Subcutaneous adipose tissue (tissue), 4 donors: ENCODE data around the gene NUDC. TPM values are rescaled to one million over a fixed set of nuclear protein-coding genes. Genes with fewer than 3 reads are reported as not detected.

ENCODE experiments used
- total RNA-seq, 4 donors: library from RNA; depleted of rRNA; stranded (reverse); fragments of >200 nt; gene quantifications; one replicate each; pipeline ENCODE4 v1.1.0, GENCODE V29; 2016
- TF ChIP-seq, protein P1 (sequence below): fragments of 450-650 bp; IDR thresholded peaks from one replicate; pipeline ENCODE4 v1.5.1; 2016; ENCODE audit warnings: low read depth, mild to moderate bottlenecking, control low read depth, antibody characterized with exemption, moderate library complexity

Gene NUDC
- 10 to 100 TPM; 29.7 to 51.4 (median 37.1) TPM for total RNA-seq

DNA sequence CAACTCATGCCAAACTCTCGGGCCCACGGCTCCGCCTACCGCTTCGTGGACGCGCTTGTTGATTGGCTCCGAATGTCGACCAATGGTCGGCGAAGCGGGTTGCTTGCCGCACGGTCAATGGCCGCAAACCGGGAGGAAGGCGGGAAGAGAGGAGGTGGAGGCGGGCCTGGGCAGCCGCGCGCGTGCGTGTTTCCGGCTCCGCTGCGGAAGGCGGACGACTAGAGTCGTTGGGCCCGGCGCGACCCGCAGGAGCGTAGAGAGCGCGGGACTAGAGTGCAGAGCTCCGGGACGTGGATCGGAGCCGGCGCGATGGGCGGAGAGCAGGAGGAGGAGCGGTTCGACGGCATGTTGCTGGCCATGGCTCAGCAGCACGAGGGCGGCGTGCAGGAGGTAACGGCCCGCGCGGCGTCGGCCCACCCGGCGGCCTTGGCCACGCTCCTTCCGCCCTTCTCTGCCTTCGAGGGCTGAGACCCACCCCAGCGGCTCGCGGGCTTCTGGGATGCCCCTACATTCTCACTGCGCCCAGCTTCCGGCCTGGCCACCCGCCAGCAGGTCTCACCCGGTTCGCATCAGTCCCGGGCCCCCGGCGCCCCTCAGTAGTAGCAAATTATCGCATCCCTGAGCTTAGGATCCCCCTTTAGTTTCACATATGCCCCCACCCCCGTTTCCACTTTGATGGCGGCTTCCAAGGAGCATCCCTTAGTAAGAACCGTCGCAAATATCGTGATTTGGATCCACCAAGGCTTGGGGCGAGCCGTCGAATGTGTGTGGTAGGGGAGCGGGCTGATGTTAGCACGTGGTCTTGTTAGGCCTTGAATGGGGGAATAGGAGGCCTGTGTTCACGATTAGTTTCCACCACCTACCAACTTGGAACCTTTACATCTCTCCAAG is at the start of gene NUDC:
Gene NUDC, plus strand, starts transcription at position 204 of the 891 bp plus-strand sequence. Its CDS starts 106 bp downstream, at position 310.
- TF ChIP-seq, protein P1, sequence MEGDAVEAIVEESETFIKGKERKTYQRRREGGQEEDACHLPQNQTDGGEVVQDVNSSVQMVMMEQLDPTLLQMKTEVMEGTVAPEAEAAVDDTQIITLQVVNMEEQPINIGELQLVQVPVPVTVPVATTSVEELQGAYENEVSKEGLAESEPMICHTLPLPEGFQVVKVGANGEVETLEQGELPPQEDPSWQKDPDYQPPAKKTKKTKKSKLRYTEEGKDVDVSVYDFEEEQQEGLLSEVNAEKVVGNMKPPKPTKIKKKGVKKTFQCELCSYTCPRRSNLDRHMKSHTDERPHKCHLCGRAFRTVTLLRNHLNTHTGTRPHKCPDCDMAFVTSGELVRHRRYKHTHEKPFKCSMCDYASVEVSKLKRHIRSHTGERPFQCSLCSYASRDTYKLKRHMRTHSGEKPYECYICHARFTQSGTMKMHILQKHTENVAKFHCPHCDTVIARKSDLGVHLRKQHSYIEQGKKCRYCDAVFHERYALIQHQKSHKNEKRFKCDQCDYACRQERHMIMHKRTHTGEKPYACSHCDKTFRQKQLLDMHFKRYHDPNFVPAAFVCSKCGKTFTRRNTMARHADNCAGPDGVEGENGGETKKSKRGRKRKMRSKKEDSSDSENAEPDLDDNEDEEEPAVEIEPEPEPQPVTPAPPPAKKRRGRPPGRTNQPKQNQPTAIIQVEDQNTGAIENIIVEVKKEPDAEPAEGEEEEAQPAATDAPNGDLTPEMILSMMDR: no peak

DNA sequence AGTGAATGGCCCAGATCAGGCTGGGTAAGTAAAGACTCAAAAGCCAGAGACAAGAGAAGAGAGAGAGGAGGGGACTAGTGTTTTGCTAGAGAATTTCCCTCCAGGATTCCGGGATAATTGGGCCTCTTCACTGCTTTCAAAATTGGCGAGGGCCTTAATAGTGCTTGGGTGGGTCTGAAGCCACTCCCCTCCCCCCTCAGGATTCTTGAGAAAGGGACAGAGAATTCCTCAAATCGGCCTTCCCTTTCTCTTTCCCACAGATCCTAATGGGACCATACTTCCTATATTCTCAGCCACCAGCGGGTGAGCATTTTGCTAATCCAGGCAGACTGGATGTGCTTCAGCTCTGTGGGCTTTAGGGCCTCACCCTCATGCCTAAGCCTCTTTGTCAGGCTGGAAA is 46.6 kb upstream of the NUDC start:
- TF ChIP-seq, protein P1: no peak

DNA sequence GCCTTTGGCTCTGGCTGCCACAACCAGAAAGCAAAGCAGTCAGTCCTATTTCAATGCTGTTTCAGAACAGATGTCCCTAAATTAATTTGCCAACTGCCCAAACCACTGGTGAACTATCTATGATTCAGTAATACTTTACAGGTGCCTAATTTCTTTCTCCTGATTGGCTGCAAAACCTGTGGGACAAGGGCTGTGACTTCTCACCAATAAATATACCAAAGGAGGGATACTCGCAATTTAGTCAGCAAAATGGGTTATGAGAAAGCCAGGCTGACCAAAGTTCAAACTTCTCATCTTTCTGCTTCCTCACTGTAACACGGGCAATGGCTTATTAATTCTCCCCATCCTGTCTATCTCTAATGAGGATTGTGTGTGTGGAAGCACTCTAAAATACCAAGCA is 44.2 kb upstream of the NUDC start:
- TF ChIP-seq, protein P1: no peak

DNA sequence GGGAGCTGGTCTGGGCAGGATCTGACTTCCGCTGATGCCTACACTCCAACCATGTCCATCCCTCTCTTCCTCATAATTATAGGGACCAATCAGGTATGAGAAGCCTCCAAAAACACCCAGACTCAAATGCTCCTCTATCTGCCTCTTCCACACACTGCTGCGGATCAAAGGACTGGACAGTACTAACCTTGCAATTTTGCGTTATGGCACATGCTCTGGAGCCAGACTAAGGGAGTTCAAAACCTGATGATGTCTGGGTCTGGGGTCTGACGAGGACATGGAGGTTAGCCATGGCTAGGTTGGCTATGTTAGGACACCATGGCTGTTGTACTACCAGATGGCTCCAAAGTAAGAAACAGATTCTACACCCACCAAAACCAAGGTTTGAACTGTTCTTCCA is 41.8 kb upstream of the NUDC start:
- TF ChIP-seq, protein P1: no peak

DNA sequence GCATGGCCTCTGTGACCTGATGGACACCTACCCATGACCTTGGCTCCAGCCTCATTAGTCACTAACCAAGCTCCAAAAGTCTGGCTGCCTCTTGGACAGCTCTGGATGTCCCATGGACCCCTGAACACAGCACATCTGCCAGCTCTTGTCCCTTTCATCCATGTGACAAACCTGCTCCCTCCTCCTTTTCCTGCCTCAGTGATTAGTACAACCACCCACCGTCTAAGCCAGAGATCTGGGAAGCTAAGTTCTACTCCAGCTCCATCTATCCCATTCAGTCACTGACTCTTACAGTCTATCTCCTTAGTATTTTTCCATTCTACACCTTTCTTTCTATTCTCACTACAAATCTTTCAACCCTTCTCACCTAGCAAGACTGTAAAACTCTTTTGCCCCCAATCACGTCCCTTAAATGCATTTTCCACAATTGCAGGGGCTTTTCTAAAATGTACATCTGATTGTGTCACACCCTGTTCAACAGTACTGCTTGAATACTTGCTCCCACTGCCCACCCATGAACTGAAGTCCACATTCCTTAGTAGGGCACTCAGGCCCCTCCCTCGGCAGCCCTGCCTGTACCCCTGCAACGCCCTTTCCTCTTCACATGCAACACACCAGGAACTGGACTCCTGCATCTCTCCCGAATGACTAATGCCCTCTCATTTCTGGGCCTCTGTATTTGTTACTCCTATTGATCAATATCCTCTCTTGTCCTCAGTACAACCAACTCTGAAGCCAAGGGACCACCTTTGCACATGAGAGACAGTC is 38.7 kb upstream of the NUDC start:
- TF ChIP-seq, protein P1: no peak

DNA sequence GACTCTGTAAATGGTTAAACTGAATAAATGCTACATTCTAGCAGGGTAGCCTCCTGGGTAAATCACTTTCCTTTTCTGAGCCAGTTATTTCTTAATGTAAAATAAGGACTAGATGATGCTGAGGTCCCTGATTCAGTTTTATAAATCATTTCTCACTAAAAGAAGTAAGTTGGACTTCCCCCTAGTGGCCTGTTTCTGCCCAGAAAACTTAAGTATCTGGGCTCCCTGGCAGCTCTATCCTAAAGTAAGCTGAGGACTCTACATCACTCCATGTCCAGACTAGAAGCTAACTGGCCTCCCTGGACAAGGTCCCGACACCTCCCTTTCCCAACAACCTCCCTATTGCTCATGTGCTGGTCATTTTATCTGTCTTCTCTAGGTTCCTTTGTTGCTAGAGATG is 34.4 kb upstream of the NUDC start:
- TF ChIP-seq, protein P1: no peak

DNA sequence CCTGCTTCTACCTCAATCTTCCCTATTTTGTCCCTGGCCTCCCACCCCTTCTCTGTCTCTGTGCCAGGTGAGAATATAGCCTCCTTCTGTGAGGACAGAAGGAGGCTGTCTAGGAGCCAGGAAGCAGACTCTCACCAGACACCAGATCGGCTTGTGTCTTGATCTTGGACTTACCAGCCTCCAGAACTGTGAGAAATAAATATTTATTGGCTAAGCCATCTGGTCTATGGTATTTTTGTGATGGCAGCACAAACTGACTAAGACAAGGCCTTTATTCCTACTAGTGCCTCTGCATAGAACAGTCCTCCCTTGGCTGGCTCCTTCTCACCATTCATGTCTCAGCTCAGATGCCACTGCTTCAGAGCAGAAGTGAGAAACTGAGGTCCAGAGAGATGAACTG is 33.3 kb upstream of the NUDC start:
- TF ChIP-seq, protein P1: no peak
